ENCODE measurements around the gene SOWAHD.
"Not testable (repeated sequence)": the region's sequence is repeated elsewhere in the genome, so short reads cannot be mapped to it uniquely, and the experiment has no call there.

Gene SOWAHD

DNA sequence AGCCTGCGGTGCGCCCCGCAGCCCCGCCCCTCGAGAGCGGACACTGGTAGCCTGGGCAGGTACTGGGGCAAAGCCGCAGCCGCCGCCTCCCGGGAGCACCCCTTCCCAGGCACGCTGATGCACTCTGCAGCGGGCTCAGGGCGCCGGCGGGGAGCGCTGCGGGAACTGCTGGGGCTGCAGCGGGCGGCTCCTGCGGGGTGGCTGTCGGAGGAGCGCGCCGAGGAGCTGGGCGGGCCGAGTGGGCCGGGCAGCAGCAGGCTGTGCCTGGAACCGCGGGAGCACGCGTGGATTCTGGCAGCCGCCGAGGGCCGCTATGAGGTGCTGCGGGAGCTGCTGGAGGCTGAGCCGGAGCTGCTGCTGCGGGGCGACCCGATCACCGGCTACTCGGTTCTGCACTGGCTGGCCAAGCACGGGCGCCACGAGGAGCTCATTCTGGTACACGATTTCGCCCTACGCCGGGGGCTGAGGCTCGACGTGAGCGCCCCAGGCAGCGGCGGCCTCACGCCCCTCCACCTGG, 401 bp downstream of the SOWAHD start:
- no peak for DNase-seq (ENCODE audit: low read depth)

GRCh38 chrX:119759248-119759766, 919 bp downstream of the SOWAHD start:
- no peak for DNase-seq (ENCODE audit: low read depth)

GRCh38 chrX:119760026-119760877, 1.9 kb downstream of the SOWAHD start:
- DNase-seq (ENCODE audit: low read depth) = no peak

DNA sequence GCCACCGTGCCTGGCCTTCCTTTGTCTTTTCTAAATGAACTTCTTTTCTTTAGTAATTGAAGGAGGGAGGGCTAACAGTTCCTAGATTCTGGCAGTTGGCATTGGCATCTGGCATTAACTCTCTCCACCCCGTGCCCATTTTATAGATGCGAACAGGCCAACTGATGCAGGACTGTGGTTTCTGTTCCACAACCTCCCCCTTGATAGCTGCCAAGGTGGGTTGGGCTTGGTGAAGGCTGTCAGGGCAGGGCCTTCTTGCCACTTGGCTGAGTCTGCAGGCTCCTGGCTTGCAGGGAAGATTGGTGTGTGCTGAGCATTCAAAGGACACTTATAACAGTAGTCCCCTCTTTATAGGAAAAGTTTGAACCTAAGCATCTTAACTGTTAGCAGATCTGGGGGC, 4.3 kb downstream of the SOWAHD start:
- DNase-seq (ENCODE audit: low read depth) = no peak

- peak; percentile 42 for DNase-seq (ENCODE audit: low read depth)
Measured at GRCh38 chrX:119763181-119763580, 4.8 kb downstream of the SOWAHD start.

- DNase-seq (ENCODE audit: low read depth) = no peak
Measured at GRCh38 chrX:119763836-119764387, 5.5 kb downstream of the SOWAHD start.

DNA sequence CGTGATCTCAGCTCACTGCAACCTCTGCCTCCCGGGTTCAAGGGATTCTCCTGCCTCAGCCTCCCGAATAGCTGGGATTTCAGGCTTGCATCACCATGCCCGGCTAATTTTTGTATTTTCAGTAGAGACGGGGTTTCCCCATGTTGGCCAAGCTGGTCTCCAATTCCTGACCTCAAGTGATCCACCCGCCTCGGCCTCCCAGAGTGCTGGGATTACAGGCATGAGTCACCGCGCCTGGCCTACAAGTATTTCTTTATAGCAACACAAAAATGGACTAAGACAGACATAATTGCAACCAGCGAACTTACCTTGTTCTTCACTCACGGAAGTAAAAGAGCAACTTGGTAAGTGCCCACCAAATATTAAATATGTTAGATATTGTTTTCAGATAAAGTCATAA, 10.0 kb downstream of the SOWAHD start:
- DNase-seq (ENCODE audit: low read depth) = not testable (repeated sequence)

- DNase-seq (ENCODE audit: low read depth) = not testable (repeated sequence)
Measured at GRCh38 chrX:119769388-119769787, 11.0 kb downstream of the SOWAHD start.

DNA sequence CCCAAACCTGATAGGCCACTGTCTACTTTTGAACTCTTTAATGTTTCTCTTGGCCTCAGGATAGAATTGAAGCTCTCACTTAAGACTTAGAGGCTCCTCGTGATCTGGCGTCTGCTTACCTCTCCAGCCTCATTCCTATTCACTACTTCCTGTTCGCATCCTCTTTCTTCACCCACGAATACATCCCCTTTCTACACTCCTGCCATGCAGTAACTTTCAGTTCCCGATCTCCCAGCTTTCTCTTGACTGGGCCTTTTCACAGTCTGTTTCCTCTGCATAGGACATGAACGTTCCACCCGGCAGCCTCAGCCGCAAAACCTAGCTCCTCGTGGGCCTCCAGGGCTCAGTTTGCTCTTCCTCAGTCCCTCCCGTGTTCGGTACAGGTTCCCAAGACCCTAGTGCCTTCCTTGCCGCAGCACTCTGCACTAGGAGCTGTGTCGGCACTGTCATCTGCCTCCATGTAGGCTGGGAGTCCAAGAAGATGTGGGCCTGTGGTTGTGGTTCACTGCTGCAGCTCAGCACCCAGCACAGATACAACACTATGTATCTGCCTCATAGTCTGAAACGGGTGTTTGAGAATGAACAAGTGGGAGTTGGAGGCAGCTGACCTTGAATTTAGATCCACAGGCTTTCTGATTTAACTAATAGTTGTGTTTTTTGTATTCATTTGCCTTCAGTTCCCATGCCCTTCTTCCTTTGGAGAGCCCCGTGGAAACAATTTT, 17.3 kb downstream of the SOWAHD start:
- no peak for DNase-seq (ENCODE audit: low read depth)

DNA sequence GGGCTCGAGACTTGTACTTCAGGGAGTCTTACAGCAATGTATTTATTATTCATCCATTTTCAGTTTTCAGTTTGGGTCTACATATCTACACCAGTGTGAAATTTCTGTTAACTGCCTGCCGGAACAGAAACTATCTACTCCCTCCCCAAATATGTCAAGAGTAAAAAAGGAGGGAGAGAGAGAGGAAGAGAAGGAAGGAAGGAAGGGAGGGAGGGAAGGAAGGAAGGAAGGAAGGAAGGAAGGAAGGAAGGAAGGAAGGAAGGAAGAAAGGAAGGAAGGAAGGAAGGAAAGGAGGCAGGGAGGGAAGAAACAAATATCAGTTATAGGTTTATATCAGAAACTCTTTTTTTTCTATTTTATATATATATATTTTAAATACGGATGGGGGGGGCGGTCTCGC, 20.4 kb downstream of the SOWAHD start:
- no peak for DNase-seq (ENCODE audit: low read depth)

DNA sequence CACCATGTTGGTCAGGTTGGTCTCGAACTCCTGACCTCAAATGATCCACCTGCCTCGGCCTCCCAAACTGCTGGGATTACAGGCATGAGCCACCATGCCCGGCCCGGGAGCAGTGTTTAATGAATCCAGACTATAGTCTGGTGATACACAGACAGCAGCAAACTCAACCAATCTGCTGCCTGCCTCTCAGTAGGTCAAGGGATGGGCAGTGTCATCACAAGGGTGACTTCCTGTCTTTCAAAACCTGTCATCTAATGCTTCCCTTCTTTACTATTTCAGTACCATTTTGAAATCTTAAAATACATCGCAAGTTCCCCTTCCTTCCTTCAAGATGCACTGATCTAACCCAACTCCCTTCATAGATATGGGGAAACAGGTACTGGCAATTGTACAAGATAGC, 24.6 kb downstream of the SOWAHD start:
- no peak for DNase-seq (ENCODE audit: low read depth)

GRCh38 chrX:119784747-119785446, 26.5 kb downstream of the SOWAHD start:
- DNase-seq (ENCODE audit: low read depth) = no peak

- peak; percentile 9 for DNase-seq (ENCODE audit: low read depth)
Measured at GRCh38 chrX:119790977-119791436, 32.6 kb downstream of the SOWAHD start.

DNA sequence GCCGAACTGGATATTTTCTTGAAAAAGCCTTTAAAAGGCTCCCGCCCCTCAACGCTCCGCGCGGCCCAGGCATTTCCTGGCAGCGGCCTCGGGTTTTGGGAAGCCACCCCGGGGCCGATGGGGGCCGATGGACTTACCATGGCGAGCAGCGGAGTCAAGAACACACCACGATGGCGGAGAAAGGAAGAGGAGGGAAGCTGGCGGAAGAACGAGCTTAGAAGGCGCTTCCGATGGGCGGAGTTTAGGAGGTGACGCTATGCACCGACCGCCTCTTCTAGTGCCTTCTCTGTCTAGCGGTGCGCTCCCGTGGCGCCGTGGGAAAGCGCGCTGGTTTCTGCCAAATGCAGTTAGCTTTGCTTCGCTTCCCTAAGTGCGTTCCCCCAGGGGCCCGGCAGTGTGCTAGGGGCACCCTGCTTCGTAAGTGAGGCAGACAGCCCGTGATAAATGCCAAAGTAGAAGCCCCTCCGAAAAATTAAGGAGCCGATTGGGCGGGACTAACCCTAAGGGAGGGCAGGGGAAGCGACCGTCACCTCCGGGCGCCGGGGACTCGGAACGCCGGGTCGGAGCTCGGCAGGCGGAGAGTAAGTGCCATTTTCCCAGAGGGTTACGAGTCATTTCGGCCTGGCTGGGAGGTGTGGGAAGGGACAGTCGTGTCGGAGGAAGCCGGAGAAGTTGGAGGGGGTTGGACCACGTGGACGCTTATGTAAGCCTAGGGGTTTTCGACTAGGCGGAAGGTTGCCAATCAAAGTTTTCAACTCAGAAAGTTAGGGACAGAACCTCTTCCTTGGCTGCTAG, 33.2 kb downstream of the SOWAHD start, which contains the start of gene RPL39:
Gene RPL39, minus strand, starts transcription at position 194 of the 795 bp plus-strand sequence. Its CDS starts 54 bp downstream, at position 140.
- peak; percentile 70 for DNase-seq (ENCODE audit: low read depth)

DNA sequence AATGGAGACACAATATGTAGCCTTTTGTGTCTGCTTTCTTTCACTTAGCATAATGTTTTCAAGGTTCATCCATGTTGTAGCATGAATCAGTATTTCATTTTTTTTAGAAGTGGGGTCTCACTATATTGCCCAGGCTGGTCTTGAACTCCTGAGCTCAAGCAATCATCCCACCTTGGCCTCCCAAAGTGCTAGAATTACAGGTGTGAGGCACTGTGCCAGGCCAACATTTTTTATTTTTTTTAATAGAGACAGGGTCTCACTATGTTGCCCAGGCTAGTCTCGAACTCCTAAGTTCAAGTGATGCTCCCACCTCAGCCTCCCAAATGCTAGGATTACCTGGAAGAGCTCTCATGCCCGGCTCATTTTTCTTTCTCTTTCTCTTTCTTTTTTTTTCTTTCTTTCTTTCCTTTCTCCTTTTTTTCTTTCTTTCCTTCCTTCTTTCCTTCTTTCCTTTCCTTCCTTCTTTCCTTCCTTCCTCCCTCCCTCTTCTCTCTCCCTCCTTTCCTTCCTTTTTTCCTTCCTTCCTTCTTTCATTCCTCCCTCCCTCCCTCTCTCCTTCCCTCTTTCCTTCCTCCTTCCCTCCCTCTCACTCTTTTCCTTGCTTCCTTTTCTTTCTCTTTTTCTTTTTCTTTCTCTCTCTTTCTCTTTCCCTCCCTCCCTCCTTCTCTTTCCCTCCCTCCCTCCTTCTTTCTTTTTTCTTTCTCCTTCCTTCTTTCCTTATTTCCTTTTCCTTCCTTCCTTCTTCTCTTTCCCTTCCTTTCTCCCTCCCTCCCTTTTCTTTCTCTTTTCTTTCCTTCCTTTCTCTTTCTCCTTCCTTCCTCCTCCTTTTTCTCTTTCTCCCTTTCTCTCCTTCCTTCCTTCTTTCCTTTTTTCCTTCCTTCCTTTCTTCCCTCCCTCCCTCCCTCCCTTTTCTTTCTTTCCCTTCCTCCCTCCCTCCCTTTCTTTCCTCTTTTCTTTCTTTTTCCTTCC, 43.1 kb downstream of the SOWAHD start:
- no peak for DNase-seq (ENCODE audit: low read depth)

- no peak for DNase-seq (ENCODE audit: low read depth)
Measured at GRCh38 chrX:119802546-119802945, 44.2 kb downstream of the SOWAHD start.

DNA sequence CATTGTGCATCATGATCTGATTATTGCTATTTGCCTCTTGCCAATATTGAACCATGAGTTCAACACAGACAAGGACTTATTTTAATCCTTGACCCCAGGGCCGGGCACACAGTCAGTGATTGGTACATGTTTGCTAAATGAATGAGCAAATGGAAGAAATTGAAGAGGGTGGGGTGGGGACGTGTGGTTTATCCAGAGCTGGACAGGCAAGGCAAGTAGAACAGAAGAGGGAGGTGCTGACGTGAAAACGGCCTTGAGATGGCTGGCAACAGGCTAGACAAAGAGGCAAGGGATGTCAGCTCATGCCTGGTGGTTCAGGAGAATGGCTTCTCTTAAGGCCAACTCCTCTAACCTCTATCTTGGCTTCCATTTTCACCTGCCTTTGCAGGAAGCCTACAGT, 50.1 kb downstream of the SOWAHD start:
- not testable (repeated sequence) for DNase-seq (ENCODE audit: low read depth)

DNA sequence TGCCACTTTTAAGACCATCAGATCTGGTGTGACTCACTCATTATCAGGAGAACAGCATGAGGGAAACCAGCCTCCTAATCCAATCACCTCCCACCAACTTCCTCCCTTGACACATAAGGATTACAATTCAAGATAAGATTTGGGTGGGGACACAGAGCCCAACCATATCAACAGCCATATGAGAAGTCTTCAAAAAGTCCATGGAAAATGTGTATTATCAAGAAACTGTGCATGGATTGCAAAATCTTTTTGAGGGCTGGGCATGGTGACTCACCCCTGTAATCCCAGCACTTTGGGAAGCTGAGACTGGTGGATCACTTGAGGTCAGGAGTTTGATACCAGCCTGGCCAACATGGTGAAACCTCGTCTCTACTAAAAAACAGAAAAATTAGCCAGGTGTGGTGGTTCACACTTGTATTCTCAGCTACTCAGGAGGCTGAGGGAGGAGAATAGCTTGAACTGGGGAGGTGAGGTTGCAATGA, 50.8 kb downstream of the SOWAHD start:
- no peak for DNase-seq (ENCODE audit: low read depth)
